H9 (cell line): Measurements from ENCODE around the gene RBMS3. TPM values are rescaled to one million over a fixed set of nuclear protein-coding genes. Genes with fewer than 3 reads are reported as not detected.

ENCODE experiments used
- DNase-seq: peaks from one replicate; pipeline ENCODE4 v3.0.0-alpha.2; 2017
- H2AFZ ChIP-seq: one replicate; pipeline ENCODE4 v1.6.1; 2013; ENCODE audit warnings: mild to moderate bottlenecking, low read length, control low read depth, moderate library complexity
- H2AK5ac ChIP-seq: 2 replicates; pipeline ENCODE4 v1.6.1; 2013; ENCODE audit warnings: low read length, control low read depth, mixed read lengths; ENCODE audit not compliant: insufficient read length
- H2BK120ac ChIP-seq: one replicate; pipeline ENCODE4 v1.6.1; 2013; ENCODE audit warnings: low read depth, mild to moderate bottlenecking, low read length, control low read depth, inconsistent platforms; ENCODE audit not compliant: poor library complexity, severe bottlenecking
- H2BK12ac ChIP-seq: 2 replicates; pipeline ENCODE4 v1.6.1; 2013; ENCODE audit warnings: low read length, control low read depth, mixed read lengths, low read depth; ENCODE audit not compliant: insufficient read length
- H2BK15ac ChIP-seq: 2 replicates; pipeline ENCODE4 v1.6.1; 2013; ENCODE audit warnings: low read depth, low read length, control low read depth
- H2BK20ac ChIP-seq: one replicate; pipeline ENCODE4 v1.6.1; 2013; ENCODE audit warnings: low read depth, mild to moderate bottlenecking, low read length, control low read depth, inconsistent platforms; ENCODE audit not compliant: poor library complexity, severe bottlenecking
- H2BK5ac ChIP-seq: 2 replicates; pipeline ENCODE4 v1.6.1; 2013; ENCODE audit warnings: low read length, control low read depth, mixed read lengths; ENCODE audit not compliant: insufficient read length
- H3K14ac ChIP-seq: 2 replicates; pipeline ENCODE4 v1.6.1; 2013; ENCODE audit warnings: low read length, control low read depth; ENCODE audit not compliant: insufficient read depth
- H3K18ac ChIP-seq: 2 replicates; pipeline ENCODE4 v1.6.1; 2013; ENCODE audit warnings: low read depth, mild to moderate bottlenecking, mixed read lengths, low read length, control low read depth; ENCODE audit not compliant: insufficient read length
- H3K23ac ChIP-seq: 2 replicates; pipeline ENCODE4 v1.6.1; 2013; ENCODE audit warnings: low read length, control low read depth, mixed read lengths, low read depth; ENCODE audit not compliant: insufficient read length
- H3K23me2 ChIP-seq: 2 replicates; pipeline ENCODE4 v1.6.1; 2013; ENCODE audit warnings: low read depth, mild to moderate bottlenecking, mixed read lengths, low read length, control low read depth; ENCODE audit not compliant: insufficient read length, poor library complexity, severe bottlenecking
- H3K27ac ChIP-seq: 2 replicates; pipeline ENCODE4 v1.5.1; 2013; ENCODE audit warnings: low read length, control low read depth, mixed read lengths, low read depth; ENCODE audit not compliant: insufficient read length
- H3K27me3 ChIP-seq: 2 replicates; pipeline ENCODE4 v1.6.1; 2013; ENCODE audit warnings: low read length, control low read depth, inconsistent platforms; ENCODE audit not compliant: insufficient read depth
- H3K4ac ChIP-seq: 2 replicates; pipeline ENCODE4 v1.6.1; 2013; ENCODE audit warnings: low read depth, mild to moderate bottlenecking, control low read depth, inconsistent platforms, low read length, moderate library complexity
- H3K4me1 ChIP-seq: 2 replicates; pipeline ENCODE4 v1.6.1; 2013; ENCODE audit warnings: low read length, control low read depth, inconsistent platforms; ENCODE audit not compliant: insufficient read depth
- H3K4me2 ChIP-seq: 2 replicates; pipeline ENCODE4 v1.6.1; 2013; ENCODE audit warnings: low read length, control low read depth, mixed read lengths; ENCODE audit not compliant: insufficient read length, insufficient read depth
- H3K56ac ChIP-seq: 2 replicates; pipeline ENCODE4 v1.6.1; 2013; ENCODE audit warnings: low read depth, mild to moderate bottlenecking, mixed read lengths, low read length, control low read depth; ENCODE audit not compliant: insufficient read length
- H3K79me1 ChIP-seq: 2 replicates; pipeline ENCODE4 v1.6.1; 2013; ENCODE audit warnings: low read depth, mild to moderate bottlenecking, moderate library complexity, low read length, control low read depth, inconsistent platforms; ENCODE audit not compliant: insufficient read depth, poor library complexity, severe bottlenecking
- H3K79me2 ChIP-seq: 2 replicates; pipeline ENCODE4 v1.6.1; 2013; ENCODE audit warnings: low read length, control low read depth, inconsistent platforms; ENCODE audit not compliant: insufficient read depth
- H3K9ac ChIP-seq: 2 replicates; pipeline ENCODE4 v1.6.1; 2013; ENCODE audit warnings: low read length, control low read depth, mixed read lengths; ENCODE audit not compliant: insufficient read length; ENCODE audit errors: extremely low read depth
- H3K9me3 ChIP-seq: one replicate; pipeline ENCODE4 v1.6.1; 2013; ENCODE audit warnings: low read depth, low read length, inconsistent platforms; ENCODE audit not compliant: control insufficient read depth
- H3T11ph ChIP-seq: one replicate; pipeline ENCODE4 v1.6.1; 2013; ENCODE audit warnings: mild to moderate bottlenecking, low read length, control low read depth, inconsistent platforms
- H4K20me1 ChIP-seq: one replicate; pipeline ENCODE4 v1.6.1; 2013; ENCODE audit not compliant: control insufficient read depth, insufficient read length, insufficient read depth
- H4K5ac ChIP-seq: 2 replicates; pipeline ENCODE4 v1.6.1; 2013; ENCODE audit warnings: low read depth, mild to moderate bottlenecking, mixed read lengths, low read length, control low read depth; ENCODE audit not compliant: insufficient read length
- H4K8ac ChIP-seq: replicated peaks from 2 replicates; pipeline ENCODE4 v1.6.1; 2013; ENCODE audit warnings: low read length, control low read depth, mixed read lengths, low read depth; ENCODE audit not compliant: insufficient read length
- H4K91ac ChIP-seq: 2 replicates; pipeline ENCODE4 v1.6.1; 2013; ENCODE audit warnings: low read depth, mild to moderate bottlenecking, moderate library complexity, mixed read lengths, low read length, control low read depth; ENCODE audit not compliant: insufficient read length
- H3K27ac Mint-ChIP-seq, 3 experiments: 2 replicates in 2 of 3; 3 replicates in 1 of 3; pipeline ENCODE4 v1.8.0; 2020 to 2021; ENCODE audit warnings: mixed read lengths in 3 of 3, mild to moderate bottlenecking in 1 of 3, moderate library complexity in 1 of 3
- H3K27me3 Mint-ChIP-seq: 2 replicates; pipeline ENCODE4 v1.8.0; 2021; ENCODE audit warnings: low read depth, mild to moderate bottlenecking, moderate library complexity, mixed read lengths
- H3K36me3 Mint-ChIP-seq, 3 experiments: 2 replicates in 2 of 3; 3 replicates in 1 of 3; pipeline ENCODE4 v1.8.0; 2020 to 2021; ENCODE audit warnings: low read depth in 3 of 3, mixed read lengths in 3 of 3; ENCODE audit not compliant: insufficient read depth in 1 of 3
- H3K4me1 Mint-ChIP-seq, 2 experiments: 2 replicates each; pipeline ENCODE4 v1.8.0; 2020; ENCODE audit warnings: mixed read lengths in 2 of 2
- H3K4me3 Mint-ChIP-seq, 2 experiments: 2 replicates in 1 of 2; 3 replicates in 1 of 2; pipeline ENCODE4 v1.8.0; 2020 to 2021; ENCODE audit warnings: mild to moderate bottlenecking in 2 of 2, mixed read lengths in 2 of 2, moderate library complexity in 1 of 2
- H3K9me3 Mint-ChIP-seq, 2 experiments: 2 replicates in 1 of 2; 3 replicates in 1 of 2; pipeline ENCODE4 v1.8.0; 2020; ENCODE audit warnings: mild to moderate bottlenecking in 2 of 2, mixed read lengths in 2 of 2, moderate library complexity in 1 of 2
- WGBS: extraction: QIAGEN DNeasy Blood & Tissue Kit; methylation state at CpG from one replicate; pipeline ENCODE4 v1.1.7; 2013; ENCODE audit warnings: missing lambda C conversion rate, low lambda C conversion rate, mixed read lengths; ENCODE audit not compliant: insufficient read length; ENCODE audit errors: extremely low coverage; 5-methylcytosine and 5-hydroxymethylcytosine counted together
- total RNA-seq: library from RNA; stranded (reverse); gene quantifications from 2 replicates; pipeline ENCODE4 v1.2.1, GENCODE V29; 2021
- TF ChIP-seq, protein P1 (sequence below): fragments of 200-600 bp; sonication (generic); conservative IDR thresholded peaks from 3 replicates; pipeline ENCODE4 v1.8.0; 2021; ENCODE audit warnings: antibody characterized with exemption, mild to moderate bottlenecking

The RBMS3 gene
- total RNA-seq, 1 experiment from 2014 or later, result 8.1 TPM

DNA sequence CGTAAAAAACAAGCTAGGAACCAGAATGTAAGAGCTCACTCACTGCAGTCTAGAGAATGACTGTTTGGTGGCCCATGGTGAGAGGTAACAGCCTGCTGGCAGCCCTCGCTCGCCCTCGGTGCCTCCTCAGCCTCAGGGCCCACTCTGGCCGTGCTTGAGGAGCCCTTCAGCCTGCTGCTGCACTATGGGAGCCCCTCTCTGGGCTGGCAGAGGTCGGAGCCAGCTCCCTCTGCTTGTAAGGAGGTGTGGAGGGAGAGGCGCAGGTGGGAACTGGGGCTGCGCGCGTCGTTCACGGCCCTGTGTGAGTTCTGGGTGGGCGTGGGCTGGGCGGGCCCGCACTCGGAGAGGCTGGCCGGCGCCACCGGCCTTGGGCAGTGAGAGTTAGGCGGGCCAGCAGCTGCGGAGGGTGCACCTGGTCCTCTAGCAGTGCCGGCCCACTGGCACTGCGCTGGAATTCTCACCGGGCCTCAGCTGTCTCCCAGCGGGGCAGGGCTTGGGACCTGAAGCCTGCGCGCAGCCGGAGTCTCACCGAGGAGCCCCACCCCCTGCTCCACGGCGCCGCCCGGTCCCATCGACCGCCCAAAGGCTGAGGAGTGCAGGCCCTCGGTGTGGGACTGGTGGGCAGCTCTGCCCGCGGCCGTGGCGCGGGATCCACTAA lies 420.6 kb downstream of the RBMS3 start:
- no peaks in the 10 kb centered on the region for H3K27me3 Mint-ChIP-seq
- H3K9me3 ChIP-seq, result no peaks in the 10 kb centered on the region
- peaks cover 8 to 17% of the 10 kb centered on the region in 2 experiments for H3K9me3 Mint-ChIP-seq
- H3K79me2 ChIP-seq, result no peaks in the 10 kb centered on the region
- H4K20me1 ChIP-seq, result no peaks in the 10 kb centered on the region
- H3T11ph ChIP-seq, result no peak overlapping the region
- no peak overlapping the region for H4K5ac ChIP-seq
- no peak overlapping the region for H4K91ac ChIP-seq
- H3K4me1 ChIP-seq, result peaks cover 5% of the 10 kb centered on the region; the same call in 1 of the 2 replicates
- no peaks in the 10 kb centered on the region for H3K23me2 ChIP-seq
- H2BK15ac ChIP-seq, result no peak overlapping the region
- no peak overlapping the region for H3K9ac ChIP-seq
- no peak overlapping the region for H2AFZ ChIP-seq
- H3K56ac ChIP-seq, result no peak overlapping the region
- H3K4me2 ChIP-seq, result no peak overlapping the region
- TF ChIP-seq, protein P1, sequence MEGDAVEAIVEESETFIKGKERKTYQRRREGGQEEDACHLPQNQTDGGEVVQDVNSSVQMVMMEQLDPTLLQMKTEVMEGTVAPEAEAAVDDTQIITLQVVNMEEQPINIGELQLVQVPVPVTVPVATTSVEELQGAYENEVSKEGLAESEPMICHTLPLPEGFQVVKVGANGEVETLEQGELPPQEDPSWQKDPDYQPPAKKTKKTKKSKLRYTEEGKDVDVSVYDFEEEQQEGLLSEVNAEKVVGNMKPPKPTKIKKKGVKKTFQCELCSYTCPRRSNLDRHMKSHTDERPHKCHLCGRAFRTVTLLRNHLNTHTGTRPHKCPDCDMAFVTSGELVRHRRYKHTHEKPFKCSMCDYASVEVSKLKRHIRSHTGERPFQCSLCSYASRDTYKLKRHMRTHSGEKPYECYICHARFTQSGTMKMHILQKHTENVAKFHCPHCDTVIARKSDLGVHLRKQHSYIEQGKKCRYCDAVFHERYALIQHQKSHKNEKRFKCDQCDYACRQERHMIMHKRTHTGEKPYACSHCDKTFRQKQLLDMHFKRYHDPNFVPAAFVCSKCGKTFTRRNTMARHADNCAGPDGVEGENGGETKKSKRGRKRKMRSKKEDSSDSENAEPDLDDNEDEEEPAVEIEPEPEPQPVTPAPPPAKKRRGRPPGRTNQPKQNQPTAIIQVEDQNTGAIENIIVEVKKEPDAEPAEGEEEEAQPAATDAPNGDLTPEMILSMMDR, result no peak
- no peak overlapping the region for H3K4me3 Mint-ChIP-seq
- H3K27me3 ChIP-seq, result no peaks in the 10 kb centered on the region
- peaks cover 3 to 14% (median 11%) of the 10 kb centered on the region in 3 experiments; a peak in 6 of 7 replicates for H3K36me3 Mint-ChIP-seq
- no peak overlapping the region for H3K14ac ChIP-seq
- no CpG with 5 or more reads among the region's 41 CpGs for WGBS
- no peak overlapping the region for H2BK120ac ChIP-seq
- H2BK12ac ChIP-seq, result no peak overlapping the region
- no peak for DNase-seq
- H2BK20ac ChIP-seq, result no peak overlapping the region
- no peak overlapping the region for H3K27ac ChIP-seq
- H3K27ac Mint-ChIP-seq, result no peak overlapping the region
- no peaks in the 10 kb centered on the region for H3K79me1 ChIP-seq
- no peak overlapping the region for H3K23ac ChIP-seq
- no peak overlapping the region for H4K8ac ChIP-seq
- H2AK5ac ChIP-seq, result no peak overlapping the region
- H3K4me1 Mint-ChIP-seq, result peaks cover 14 to 21% of the 10 kb centered on the region in 2 experiments
- no peak overlapping the region for H3K4ac ChIP-seq
- H2BK5ac ChIP-seq, result no peak overlapping the region
- H3K18ac ChIP-seq, result no peak overlapping the region
